Activated T-helper 1 cell treated with anti-CD3 and anti-CD28 coated beads, Interleukin-12 subunit alpha, Interleukin-12 subunit beta, Interleukin-2, Interleukin-4 antibody, amounts not matched to agents 30 ng/mL and 10 ng/mL and 1 ng/mL, durations not matched to agents 14 hours and 24 hours and 36 hours (primary cell): ENCODE measurements around the gene NAT9. TPM values are rescaled to one million over a fixed set of nuclear protein-coding genes. Genes with fewer than 3 reads are reported as not detected.

Experiments used
- DNase-seq: peaks from one replicate; pipeline ENCODE4 v3.0.0; 2021; ENCODE audit warnings: low spot score
- H3K27ac Mint-ChIP-seq: one replicate; pipeline ENCODE4 v1.8.0; 2021; ENCODE audit warnings: mild to moderate bottlenecking, mixed read lengths
- H3K27me3 Mint-ChIP-seq: one replicate; pipeline ENCODE4 v1.8.0; 2022; ENCODE audit warnings: mild to moderate bottlenecking, moderate library complexity, mixed read lengths; ENCODE audit not compliant: insufficient read depth
- H3K36me3 Mint-ChIP-seq: one replicate; pipeline ENCODE4 v1.8.0; 2021; ENCODE audit warnings: low read depth, mixed read lengths
- H3K4me1 Mint-ChIP-seq: one replicate; pipeline ENCODE4 v1.8.0; 2021; ENCODE audit warnings: low read depth, mixed read lengths
- H3K4me3 Mint-ChIP-seq: one replicate; pipeline ENCODE4 v1.8.0; 2021; ENCODE audit warnings: mild to moderate bottlenecking, moderate library complexity, mixed read lengths
- H3K9me3 Mint-ChIP-seq: one replicate; pipeline ENCODE4 v1.8.0; 2021; ENCODE audit warnings: mixed read lengths
- intact Hi-C: fragments of 100-400 bp; cut with micrococcal nuclease; formaldehyde crosslinking; loops from one replicate; pipeline ENCODE4 v1.15.1; 2024
- total RNA-seq: library from RNA; stranded (reverse); gene quantifications from 2 replicates; pipeline ENCODE4 v1.2.3, GENCODE V29; 2022

NAT9 gene
- total RNA-seq, 1 donor from 2014 or later, result 69.0 TPM

DNA sequence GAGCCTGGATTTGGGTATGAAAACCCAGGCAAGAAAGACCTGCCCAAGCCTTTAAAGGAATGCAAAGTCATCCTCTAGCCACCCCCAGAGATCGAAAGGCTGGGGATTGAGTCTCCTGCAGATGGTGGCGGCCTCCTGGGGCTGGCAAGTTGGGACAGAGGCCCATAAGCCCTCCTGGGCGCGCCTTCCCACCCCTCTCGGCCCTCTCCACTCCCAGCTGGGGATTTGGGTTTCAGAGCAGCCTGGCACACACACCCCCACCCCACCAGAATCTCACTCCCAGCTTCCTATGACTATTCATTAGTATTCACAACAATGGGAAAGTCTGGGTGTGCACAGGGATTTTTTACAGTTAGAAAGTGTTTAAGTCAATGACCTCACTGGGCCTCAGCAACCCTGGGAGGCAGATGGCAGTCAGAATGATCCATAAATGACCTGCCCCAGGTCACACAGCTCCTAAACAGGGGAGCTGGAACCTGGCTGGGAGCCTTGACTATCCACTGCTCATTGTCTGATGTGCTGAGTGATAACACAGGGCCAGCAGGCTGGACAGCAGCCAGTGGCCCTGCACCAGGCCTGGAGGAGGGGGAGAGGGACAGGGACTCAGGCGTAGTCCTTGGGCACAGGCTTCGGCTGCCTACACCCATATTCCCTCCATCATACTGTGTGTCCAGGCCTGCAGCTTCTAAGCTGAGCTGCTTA, 15.6 kb downstream of the NAT9 start:
- H3K27ac Mint-ChIP-seq, result peak overlapping the region; percentile 63
- DNase-seq, result no peak
- H3K27me3 Mint-ChIP-seq, result no peaks in the 10 kb centered on the region
- peaks cover 43% of the 10 kb centered on the region for H3K4me1 Mint-ChIP-seq
- H3K9me3 Mint-ChIP-seq, result no peaks in the 10 kb centered on the region
- intact Hi-C loops, result no loop called here
- no peak overlapping the region for H3K4me3 Mint-ChIP-seq
- peaks cover 8% of the 10 kb centered on the region for H3K36me3 Mint-ChIP-seq

- peak overlapping the region; percentile 48 for H3K27ac Mint-ChIP-seq
- H3K4me1 Mint-ChIP-seq, result peaks cover 49% of the 10 kb centered on the region
- intact Hi-C loops, result loop anchor here (1.0 to 2.0 kb wide), 2 partner anchors 9 to 17 kb away; no protein-coding TSS in a partner anchor
- peaks cover 4% of the 10 kb centered on the region for H3K36me3 Mint-ChIP-seq
- no peaks in the 10 kb centered on the region for H3K9me3 Mint-ChIP-seq
- no peaks in the 10 kb centered on the region for H3K27me3 Mint-ChIP-seq
- no peak for DNase-seq
- peak overlapping the region; percentile 37 for H3K4me3 Mint-ChIP-seq
These were observed 16.2 kb downstream of the NAT9 start for GRCh38 chr17:74759941-74760340.

DNA sequence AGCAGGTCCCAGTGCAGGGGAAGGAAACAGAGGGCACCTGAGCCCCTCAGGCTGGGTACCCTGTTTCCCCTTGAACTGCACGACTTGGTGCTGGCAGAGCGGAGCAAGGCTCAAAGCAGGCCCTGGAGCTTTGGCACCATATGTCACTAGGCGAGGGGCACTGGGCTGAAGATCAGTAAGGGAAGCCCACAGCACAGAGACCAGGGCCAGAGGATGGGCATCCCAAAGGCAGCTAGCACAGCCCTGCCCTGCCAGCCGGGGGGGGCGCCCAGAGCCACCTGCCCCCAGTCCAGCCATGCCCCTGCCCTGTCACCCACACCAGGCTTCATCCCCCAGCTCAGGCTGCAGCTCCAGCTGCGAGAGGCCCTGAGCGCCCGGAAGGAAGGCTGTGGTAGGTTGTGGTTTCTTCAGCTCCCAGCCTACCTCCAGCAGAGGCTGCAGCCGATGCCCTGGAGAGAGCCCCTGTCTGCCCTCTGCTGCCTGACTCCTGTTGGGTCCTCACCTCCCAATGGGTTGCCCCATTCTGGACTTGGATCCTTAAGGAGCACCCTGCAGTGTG, 16.8 kb downstream of the NAT9 start:
- H3K27me3 Mint-ChIP-seq, result no peaks in the 10 kb centered on the region
- peak overlapping the region; percentile 68 for H3K27ac Mint-ChIP-seq
- no peaks in the 10 kb centered on the region for H3K9me3 Mint-ChIP-seq
- peak; percentile 57 for DNase-seq
- peak overlapping the region; percentile 75 for H3K4me3 Mint-ChIP-seq
- intact Hi-C loops, result loop anchor here (1.0 to 2.0 kb wide), 2 partner anchors 8 to 17 kb away; no protein-coding TSS in a partner anchor
- peaks cover 54% of the 10 kb centered on the region for H3K4me1 Mint-ChIP-seq
- H3K36me3 Mint-ChIP-seq, result peaks cover 3% of the 10 kb centered on the region

DNA sequence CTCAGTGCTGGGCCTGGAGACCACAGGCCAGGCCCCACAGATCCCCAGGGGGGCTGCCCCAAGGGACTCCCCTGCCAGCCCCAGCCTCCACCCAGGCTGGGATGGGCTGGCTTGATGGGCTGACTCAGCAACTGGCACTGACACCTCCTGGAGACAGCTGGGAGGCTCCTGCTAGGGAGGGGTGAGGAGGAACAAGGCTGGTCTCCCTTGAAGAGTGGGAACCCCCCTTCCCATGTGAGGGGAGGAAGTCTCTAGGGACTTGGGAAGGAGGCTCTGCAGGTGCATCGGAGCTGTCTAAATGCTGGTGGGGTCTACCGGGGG, 17.3 kb downstream of the NAT9 start:
- Mint-ChIP-seq H3K36me3 (peaks cover 3% of the 10 kb centered on the region), H3K4me3 (peak overlapping the region; percentile 75), H3K27me3 (no peaks in the 10 kb centered on the region), H3K9me3 (no peaks in the 10 kb centered on the region), H3K4me1 (peaks cover 54% of the 10 kb centered on the region), H3K27ac (peak overlapping the region; percentile 68)
- no peak for DNase-seq
- intact Hi-C loops, result loop anchor here (1.0 to 2.0 kb wide), 2 partner anchors 8 to 16 kb away; no protein-coding TSS in a partner anchor

DNA sequence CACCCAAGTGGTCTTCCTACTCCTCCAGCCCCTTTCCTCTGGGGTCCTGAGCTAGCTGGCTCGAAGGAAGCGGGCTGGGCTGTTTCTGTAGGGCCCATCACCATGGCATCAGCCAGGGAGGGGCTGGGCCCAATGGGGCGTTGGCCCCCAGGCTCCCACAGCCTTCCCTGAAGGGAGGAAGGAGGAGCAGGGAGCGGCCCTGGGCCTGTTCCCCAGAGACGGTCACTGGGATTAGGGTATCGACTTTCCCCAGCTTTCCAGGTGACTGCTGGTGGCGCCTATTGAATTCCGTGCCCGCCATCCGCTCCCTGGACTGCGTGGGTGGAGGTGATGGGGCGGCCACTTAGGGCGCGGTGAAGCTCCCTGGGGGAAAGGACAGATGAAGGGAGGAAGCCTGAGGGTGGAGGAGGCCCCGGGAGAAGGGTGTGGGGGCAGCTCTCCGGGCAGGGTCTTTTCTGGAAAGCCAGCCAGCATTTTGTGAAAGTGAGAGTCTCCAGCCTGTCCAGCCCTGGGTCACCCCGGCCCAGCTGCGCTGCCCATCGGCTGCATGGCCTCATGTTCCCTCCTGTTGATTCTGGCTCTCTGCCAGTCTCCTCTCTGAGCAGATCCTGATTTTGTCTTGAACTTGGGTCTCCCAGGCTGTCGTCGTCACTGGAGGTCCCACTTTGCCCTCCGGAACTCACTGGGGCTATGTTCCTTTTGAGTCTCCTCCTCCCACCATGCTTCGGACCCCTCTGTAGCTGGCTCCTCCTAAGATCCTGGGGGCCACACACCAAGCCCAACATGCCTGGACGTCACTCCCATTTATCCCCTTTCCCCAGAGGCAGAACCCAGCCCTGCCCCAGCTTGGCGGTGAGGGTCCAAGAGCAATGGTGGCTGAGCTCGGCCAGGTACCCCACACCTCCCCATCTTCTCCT, 18.0 kb downstream of the NAT9 start:
- intact Hi-C loops, result loop anchor here (2.0 kb wide), 1 partner anchor 15 kb away; no protein-coding TSS in a partner anchor
- H3K9me3 Mint-ChIP-seq, result no peaks in the 10 kb centered on the region
- peak overlapping the region; percentile 68 for H3K27ac Mint-ChIP-seq
- H3K4me3 Mint-ChIP-seq, result peak overlapping the region; percentile 75
- H3K4me1 Mint-ChIP-seq, result peaks cover 59% of the 10 kb centered on the region
- no peaks in the 10 kb centered on the region for H3K27me3 Mint-ChIP-seq
- DNase-seq, result no peak
- peaks cover 3% of the 10 kb centered on the region for H3K36me3 Mint-ChIP-seq

- peaks cover 7% of the 10 kb centered on the region for H3K36me3 Mint-ChIP-seq
- intact Hi-C loops, result no loop called here
- H3K4me1 Mint-ChIP-seq, result peaks cover 66% of the 10 kb centered on the region
- H3K27ac Mint-ChIP-seq, result no peak overlapping the region
- no peaks in the 10 kb centered on the region for H3K9me3 Mint-ChIP-seq
- H3K27me3 Mint-ChIP-seq, result no peaks in the 10 kb centered on the region
- DNase-seq, result no peak
- H3K4me3 Mint-ChIP-seq, result no peak overlapping the region
These were observed 18.6 kb downstream of the NAT9 start for GRCh38 chr17:74757502-74757901.

GRCh38 chr17:74756891-74757290, 19.3 kb downstream of the NAT9 start:
- Mint-ChIP-seq H3K9me3 (no peaks in the 10 kb centered on the region), H3K4me1 (peaks cover 72% of the 10 kb centered on the region), H3K27ac (no peak overlapping the region), H3K4me3 (no peak overlapping the region), H3K27me3 (no peaks in the 10 kb centered on the region), H3K36me3 (peaks cover 10% of the 10 kb centered on the region)
- no peak for DNase-seq
- intact Hi-C loops, result no loop called here

DNA sequence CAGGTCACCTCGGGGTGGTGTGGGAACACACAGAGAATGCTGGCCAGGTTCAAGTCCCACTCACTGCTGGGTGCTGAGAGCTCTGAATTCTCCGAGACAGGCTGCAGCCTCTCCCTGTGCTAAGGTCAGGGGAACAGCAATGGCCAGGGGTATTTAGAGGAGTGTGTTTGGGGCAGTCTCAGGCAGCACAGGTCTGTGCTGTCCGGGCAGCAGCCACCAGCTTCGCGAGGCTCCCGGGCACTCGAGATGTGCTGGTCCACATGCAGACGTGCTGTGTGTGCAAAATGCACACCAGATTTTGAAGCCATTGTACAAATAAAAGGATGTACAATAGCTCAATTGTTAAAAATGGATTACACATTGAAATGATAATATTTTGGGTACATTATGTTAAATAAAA, 20.6 kb downstream of the NAT9 start:
- Mint-ChIP-seq H3K9me3 (no peaks in the 10 kb centered on the region), H3K27me3 (no peaks in the 10 kb centered on the region), H3K4me1 (peaks cover 83% of the 10 kb centered on the region), H3K4me3 (no peak overlapping the region), H3K27ac (peak overlapping the region; percentile 29), H3K36me3 (peaks cover 22% of the 10 kb centered on the region)
- intact Hi-C loops, result no loop called here
- DNase-seq, result no peak

DNA sequence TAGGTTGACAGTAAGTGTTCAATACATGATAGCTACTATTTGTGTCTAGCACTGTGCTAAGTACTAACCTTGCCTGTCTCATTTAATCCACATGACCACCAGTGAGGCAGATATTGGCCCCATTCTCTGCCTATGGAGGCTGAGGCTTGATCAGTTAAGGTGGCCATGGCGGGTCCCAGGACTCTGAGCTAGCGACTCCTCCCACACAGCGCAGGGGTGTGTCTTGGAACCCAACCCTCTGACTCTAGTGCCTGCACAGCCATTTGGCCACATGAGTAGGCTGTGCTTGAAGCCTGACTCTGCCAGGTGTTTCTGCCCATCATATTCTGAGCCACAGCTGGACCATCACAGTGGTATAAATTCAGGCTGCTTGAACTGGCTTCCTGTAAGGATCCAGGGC, 21.3 kb downstream of the NAT9 start:
- no peaks in the 10 kb centered on the region for H3K9me3 Mint-ChIP-seq
- intact Hi-C loops, result no loop called here
- peaks cover 26% of the 10 kb centered on the region for H3K36me3 Mint-ChIP-seq
- DNase-seq, result no peak
- H3K27me3 Mint-ChIP-seq, result no peaks in the 10 kb centered on the region
- peaks cover 82% of the 10 kb centered on the region for H3K4me1 Mint-ChIP-seq
- H3K4me3 Mint-ChIP-seq, result peak overlapping the region; percentile 17
- no peak overlapping the region for H3K27ac Mint-ChIP-seq

DNA sequence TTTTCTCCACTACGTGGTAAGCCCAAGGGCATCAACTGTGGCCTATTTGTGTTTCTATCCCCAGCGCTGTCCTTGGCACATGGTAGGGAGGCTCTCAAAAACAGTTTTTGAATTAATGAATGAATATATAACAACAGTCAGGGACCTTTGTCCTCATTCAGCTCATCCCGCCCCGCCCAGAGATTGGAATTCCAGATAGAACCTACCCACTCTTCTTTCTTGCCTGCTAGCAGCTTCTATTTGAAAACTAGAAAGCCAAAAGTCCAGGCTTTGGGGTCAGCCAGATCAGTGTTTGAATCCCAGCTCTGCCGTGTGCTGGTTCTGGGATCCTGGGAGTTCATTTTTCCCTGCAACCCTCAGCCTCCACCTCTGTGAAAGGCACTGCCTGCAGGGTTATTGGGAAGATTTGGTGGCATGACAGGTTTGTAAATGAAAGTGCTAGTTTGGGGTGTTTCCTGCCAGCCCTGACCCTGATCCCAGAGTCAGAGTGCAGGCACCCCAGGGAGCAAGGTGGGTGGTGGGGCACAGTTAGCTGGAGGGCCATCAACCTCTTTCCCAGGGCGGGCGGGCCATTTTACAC, 23.2 kb downstream of the NAT9 start:
- no peaks in the 10 kb centered on the region for H3K9me3 Mint-ChIP-seq
- DNase-seq, result no peak
- no peaks in the 10 kb centered on the region for H3K27me3 Mint-ChIP-seq
- H3K36me3 Mint-ChIP-seq, result peaks cover 29% of the 10 kb centered on the region
- H3K4me3 Mint-ChIP-seq, result peak overlapping the region; percentile 95
- intact Hi-C loops, result no loop called here
- peaks cover 67% of the 10 kb centered on the region for H3K4me1 Mint-ChIP-seq
- peak overlapping the region; percentile 65 for H3K27ac Mint-ChIP-seq

DNA sequence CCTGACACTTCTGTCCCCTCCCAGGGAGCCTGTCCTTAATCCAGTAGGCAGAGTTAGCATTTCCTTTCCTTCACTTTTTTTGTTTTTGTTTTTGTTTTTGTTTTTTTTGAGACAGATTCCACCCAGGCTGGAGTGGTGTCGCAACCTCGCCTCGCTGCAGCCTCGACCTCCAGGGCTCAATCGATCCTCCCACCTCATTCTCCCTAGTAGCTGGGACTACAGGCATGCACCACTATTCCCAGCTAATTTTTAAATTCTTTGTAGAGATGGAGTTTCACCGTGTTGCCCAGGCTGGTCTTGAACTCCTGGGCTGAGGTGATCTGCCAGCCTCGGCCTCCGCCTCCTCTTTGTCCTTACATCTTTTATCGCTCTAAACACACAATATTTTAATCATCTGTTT, 23.7 kb downstream of the NAT9 start:
- no peaks in the 10 kb centered on the region for H3K9me3 Mint-ChIP-seq
- no peaks in the 10 kb centered on the region for H3K27me3 Mint-ChIP-seq
- DNase-seq, result no peak
- peaks cover 29% of the 10 kb centered on the region for H3K36me3 Mint-ChIP-seq
- peak overlapping the region; percentile 95 for H3K4me3 Mint-ChIP-seq
- H3K27ac Mint-ChIP-seq, result peak overlapping the region; percentile 65
- intact Hi-C loops, result no loop called here
- H3K4me1 Mint-ChIP-seq, result peaks cover 66% of the 10 kb centered on the region

DNA sequence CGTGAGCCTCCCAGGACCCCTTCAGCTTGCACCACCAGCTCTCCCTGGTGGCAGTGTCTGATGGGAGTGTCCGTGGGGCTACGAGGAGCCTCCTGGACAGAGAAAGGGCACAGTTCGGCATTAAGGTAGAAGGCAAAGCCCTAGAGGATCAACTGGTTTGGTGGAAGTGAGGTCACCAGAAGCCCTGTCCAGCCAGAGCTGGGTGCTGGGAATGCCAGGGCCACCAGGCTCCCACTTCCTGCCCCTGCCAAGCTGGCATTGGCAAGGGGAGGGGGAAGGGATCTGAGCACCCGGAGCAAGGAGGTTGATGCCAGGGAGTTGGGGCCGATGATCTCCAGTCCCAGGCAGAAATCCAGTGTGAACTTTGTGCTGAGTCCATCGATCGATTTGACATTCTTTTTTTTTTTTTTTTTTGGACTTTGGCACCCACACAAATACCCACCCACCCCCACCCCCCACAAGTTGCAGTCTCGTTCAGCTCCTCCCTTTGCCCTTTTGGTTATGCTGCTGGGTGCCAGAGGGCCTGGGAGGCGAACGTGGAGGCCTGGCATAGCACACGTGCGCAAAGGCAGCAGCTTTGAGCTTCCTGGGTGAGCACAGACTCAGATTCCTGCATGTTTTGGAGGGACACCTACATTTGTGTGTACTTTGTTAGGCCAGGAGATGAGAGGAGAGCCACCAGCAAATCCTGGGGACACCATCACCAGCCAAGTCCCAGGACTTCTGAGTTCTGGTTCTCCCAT, 25.6 kb downstream of the NAT9 start:
- no peaks in the 10 kb centered on the region for H3K9me3 Mint-ChIP-seq
- peaks cover 68% of the 10 kb centered on the region for H3K4me1 Mint-ChIP-seq
- no peaks in the 10 kb centered on the region for H3K27me3 Mint-ChIP-seq
- H3K36me3 Mint-ChIP-seq, result peaks cover 29% of the 10 kb centered on the region
- intact Hi-C loops, result loop anchor here (1.0 kb wide), 2 partner anchors 9 to 30 kb away; no protein-coding TSS in a partner anchor
- DNase-seq, result no peak
- H3K4me3 Mint-ChIP-seq, result peak overlapping the region; percentile 95
- H3K27ac Mint-ChIP-seq, result peak overlapping the region; percentile 91
